Astrocyte (in vitro differentiated cells and primary cell): ENCODE measurements around the gene DCC. TPM values are rescaled to one million over a fixed set of nuclear protein-coding genes. Genes with fewer than 3 reads are reported as not detected.

Source experiments
- DNase-seq: peaks from one replicate; pipeline ENCODE4 v3.0.0-alpha.2; 2010; ENCODE audit warnings: low read depth
- FAIRE-seq: peaks from 2 replicates; lab custom pipeline; 2011; peaks lifted over from hg19 to GRCh38; lab: Jason Lieb, UNC
- H2AFZ ChIP-seq: 2 replicates; pipeline ENCODE4 v1.6.0; 2012; ENCODE audit warnings: low read depth, low read length, inconsistent platforms
- H3K27ac ChIP-seq: 2 replicates; pipeline ENCODE4 v1.5.1; 2011; ENCODE audit warnings: low read depth, low read length, inconsistent platforms
- H3K27me3 ChIP-seq: 2 replicates; pipeline ENCODE4 v1.6.0; 2011; ENCODE audit warnings: low read length, inconsistent platforms; ENCODE audit not compliant: insufficient read depth
- H3K36me3 ChIP-seq: 2 replicates; pipeline ENCODE4 v1.5.1; 2011; ENCODE audit warnings: low read length, inconsistent platforms; ENCODE audit not compliant: insufficient read depth
- H3K4me1 ChIP-seq: 2 replicates; pipeline ENCODE4 v1.5.1; 2011; ENCODE audit warnings: low read length, inconsistent platforms; ENCODE audit not compliant: insufficient read depth
- H3K4me2 ChIP-seq: 2 replicates; pipeline ENCODE4 v1.6.0; 2012; ENCODE audit warnings: low read length, inconsistent platforms
- H3K4me3 ChIP-seq: 2 replicates; pipeline ENCODE4 v1.5.1; 2011; ENCODE audit warnings: low read depth, mild to moderate bottlenecking, low read length, inconsistent platforms; ENCODE audit not compliant: insufficient read depth
- H3K79me2 ChIP-seq: 2 replicates; pipeline ENCODE4 v1.6.0; 2012; ENCODE audit warnings: mild to moderate bottlenecking, low read length, inconsistent platforms; ENCODE audit not compliant: insufficient read depth
- H3K9ac ChIP-seq: 2 replicates; pipeline ENCODE4 v1.6.0; 2012; ENCODE audit warnings: mild to moderate bottlenecking, low read length, inconsistent platforms
- H3K9me3 ChIP-seq: 2 replicates; pipeline ENCODE4 v1.5.1; 2012; ENCODE audit warnings: low read depth, mild to moderate bottlenecking, low read length, inconsistent platforms; ENCODE audit not compliant: insufficient read depth
- H4K20me1 ChIP-seq: 2 replicates; pipeline ENCODE4 v1.6.0; 2012; ENCODE audit warnings: low read length, inconsistent platforms; ENCODE audit not compliant: insufficient read depth
- H3K27ac Mint-ChIP-seq: one replicate; pipeline ENCODE4 v1.8.0; 2021; ENCODE audit warnings: mild to moderate bottlenecking, mixed read lengths; ENCODE audit not compliant: unreplicated experiment
- H3K27me3 Mint-ChIP-seq: one replicate; pipeline ENCODE4 v1.8.0; 2021; ENCODE audit warnings: low read depth, mixed read lengths; ENCODE audit not compliant: unreplicated experiment
- H3K36me3 Mint-ChIP-seq: one replicate; pipeline ENCODE4 v1.8.0; 2021; ENCODE audit warnings: low read depth, mixed read lengths; ENCODE audit not compliant: unreplicated experiment
- H3K4me1 Mint-ChIP-seq: one replicate; pipeline ENCODE4 v1.8.0; 2021; ENCODE audit warnings: low read depth, mixed read lengths; ENCODE audit not compliant: unreplicated experiment
- H3K4me3 Mint-ChIP-seq: one replicate; pipeline ENCODE4 v1.8.0; 2021; ENCODE audit warnings: mild to moderate bottlenecking, moderate library complexity, mixed read lengths; ENCODE audit not compliant: unreplicated experiment
- H3K9me3 Mint-ChIP-seq: one replicate; pipeline ENCODE4 v1.8.0; 2021; ENCODE audit warnings: mild to moderate bottlenecking, mixed read lengths; ENCODE audit not compliant: unreplicated experiment
- EZH2 ChIP-seq: IDR thresholded peaks from 2 replicates; pipeline ENCODE4 v1.6.1; 2012; ENCODE audit warnings: mild to moderate bottlenecking, low read length, inconsistent platforms; ENCODE audit not compliant: insufficient read depth
- total RNA-seq: library from RNA; stranded (reverse); gene quantifications from 2 replicates; pipeline ENCODE4 v1.2.1, GENCODE V29; 2021
- TF ChIP-seq, protein P1 (sequence below): IDR thresholded peaks from 2 replicates; pipeline ENCODE4 v1.5.1; 2011; ENCODE audit warnings: low read depth, mild to moderate bottlenecking, inconsistent platforms, low read length, moderate library complexity; ENCODE audit not compliant: insufficient read depth

DCC gene
- total RNA-seq, 1 donor from 2014 or later, result 2.6 TPM

DNA sequence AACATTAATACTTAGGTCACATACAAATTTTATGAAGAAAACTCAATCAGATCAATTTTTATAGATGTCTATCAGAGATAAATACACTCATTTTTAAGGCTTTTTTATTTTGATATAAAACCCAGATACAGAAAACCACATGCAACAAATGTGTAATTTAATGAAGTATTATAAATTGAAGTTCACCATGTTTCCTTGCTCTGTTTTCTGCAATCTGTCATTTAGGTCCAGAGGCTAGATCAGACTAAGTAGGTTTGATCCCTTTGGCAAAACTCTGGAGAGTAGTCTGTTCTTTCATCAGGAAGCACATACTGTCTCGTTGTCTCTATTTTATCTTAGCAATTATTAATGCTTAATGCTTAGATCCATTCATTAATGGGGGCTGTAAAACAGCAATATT is 1042.9 kb downstream of the DCC start:
- DNase-seq (no peak), FAIRE-seq (no peak)
- no peak overlapping the region for H3K4me2 ChIP-seq

DNA sequence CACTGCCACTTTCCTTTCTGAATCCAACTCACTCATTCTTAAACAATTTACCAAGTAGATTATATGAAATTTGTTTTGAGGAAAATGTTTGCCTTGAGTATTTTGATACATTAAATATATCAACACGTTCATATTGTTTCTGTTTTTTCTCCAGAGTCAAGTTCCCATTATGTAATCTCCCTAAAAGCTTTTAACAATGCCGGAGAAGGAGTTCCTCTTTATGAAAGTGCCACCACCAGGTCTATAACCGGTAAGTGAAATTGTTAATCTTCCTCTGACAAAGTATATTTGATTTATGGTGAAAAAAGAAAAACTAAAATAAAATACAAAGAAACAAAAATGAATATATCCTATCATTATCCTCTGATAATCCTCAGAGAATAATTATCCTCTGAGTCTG is 1045.9 kb downstream of the DCC start:
- TF ChIP-seq, protein P1, sequence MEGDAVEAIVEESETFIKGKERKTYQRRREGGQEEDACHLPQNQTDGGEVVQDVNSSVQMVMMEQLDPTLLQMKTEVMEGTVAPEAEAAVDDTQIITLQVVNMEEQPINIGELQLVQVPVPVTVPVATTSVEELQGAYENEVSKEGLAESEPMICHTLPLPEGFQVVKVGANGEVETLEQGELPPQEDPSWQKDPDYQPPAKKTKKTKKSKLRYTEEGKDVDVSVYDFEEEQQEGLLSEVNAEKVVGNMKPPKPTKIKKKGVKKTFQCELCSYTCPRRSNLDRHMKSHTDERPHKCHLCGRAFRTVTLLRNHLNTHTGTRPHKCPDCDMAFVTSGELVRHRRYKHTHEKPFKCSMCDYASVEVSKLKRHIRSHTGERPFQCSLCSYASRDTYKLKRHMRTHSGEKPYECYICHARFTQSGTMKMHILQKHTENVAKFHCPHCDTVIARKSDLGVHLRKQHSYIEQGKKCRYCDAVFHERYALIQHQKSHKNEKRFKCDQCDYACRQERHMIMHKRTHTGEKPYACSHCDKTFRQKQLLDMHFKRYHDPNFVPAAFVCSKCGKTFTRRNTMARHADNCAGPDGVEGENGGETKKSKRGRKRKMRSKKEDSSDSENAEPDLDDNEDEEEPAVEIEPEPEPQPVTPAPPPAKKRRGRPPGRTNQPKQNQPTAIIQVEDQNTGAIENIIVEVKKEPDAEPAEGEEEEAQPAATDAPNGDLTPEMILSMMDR, result no peak
- TF ChIP-seq EZH2, result no peak
- H3K9ac ChIP-seq, result no peak overlapping the region
- Mint-ChIP-seq H3K4me3 (no peak overlapping the region), H3K4me1 (no peaks in the 10 kb centered on the region), H3K27me3 (no peaks in the 10 kb centered on the region), H3K27ac (no peak overlapping the region), H3K36me3 (no peaks in the 10 kb centered on the region), H3K9me3 (peaks cover 2% of the 10 kb centered on the region)
- no peaks in the 10 kb centered on the region for H3K9me3 ChIP-seq
- H3K4me2 ChIP-seq, result no peak overlapping the region
- DNase-seq (no peak), FAIRE-seq (no peak)
- no peaks in the 10 kb centered on the region for H4K20me1 ChIP-seq
- H3K4me1 ChIP-seq, result no peaks in the 10 kb centered on the region
- H2AFZ ChIP-seq, result no peak overlapping the region
- no peaks in the 10 kb centered on the region for H3K36me3 ChIP-seq
- H3K27me3 ChIP-seq, result no peaks in the 10 kb centered on the region
- no peak overlapping the region for H3K27ac ChIP-seq
- H3K79me2 ChIP-seq, result no peaks in the 10 kb centered on the region
- no peak overlapping the region for H3K4me3 ChIP-seq

More for the DNA sequence above, 1042.9 kb downstream of the DCC start:
- Histone ChIP-seq H3K36me3 (no peaks in the 10 kb centered on the region), H4K20me1 (no peaks in the 10 kb centered on the region), H3K27me3 (no peaks in the 10 kb centered on the region), H3K4me1 (no peaks in the 10 kb centered on the region), H2AFZ (no peak overlapping the region), H3K9ac (no peak overlapping the region), H3K9me3 (no peaks in the 10 kb centered on the region), H3K27ac (no peak overlapping the region), H3K79me2 (no peaks in the 10 kb centered on the region), H3K4me3 (no peak overlapping the region)
- peaks cover 2% of the 10 kb centered on the region for H3K9me3 Mint-ChIP-seq
- no peak overlapping the region for H3K4me3 Mint-ChIP-seq
- no peak overlapping the region for H3K27ac Mint-ChIP-seq
- no peaks in the 10 kb centered on the region for H3K4me1 Mint-ChIP-seq
- TF ChIP-seq, protein P1, result no peak
- TF ChIP-seq EZH2, result no peak
- H3K27me3 Mint-ChIP-seq, result no peaks in the 10 kb centered on the region
- H3K36me3 Mint-ChIP-seq, result no peaks in the 10 kb centered on the region

DNA sequence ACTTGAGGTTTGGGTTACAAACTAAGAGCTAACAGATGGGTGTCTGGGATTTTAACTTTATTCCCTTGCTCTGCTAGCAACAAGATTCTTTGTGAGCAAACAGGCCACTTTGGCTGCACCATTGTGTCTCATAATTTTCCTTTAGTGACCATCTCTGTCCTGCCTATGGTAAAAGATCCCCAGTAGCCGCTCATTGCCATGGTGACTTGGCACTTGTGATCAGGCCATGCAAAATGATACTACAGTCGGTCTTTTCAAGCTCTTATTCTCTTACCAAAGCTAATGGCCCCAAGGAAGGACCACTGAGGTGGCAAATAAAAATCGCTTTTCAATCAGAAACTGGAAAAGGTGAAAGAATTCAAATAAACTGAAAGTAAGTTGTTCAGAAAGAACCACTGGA is 1047.6 kb downstream of the DCC start:
- no peaks in the 10 kb centered on the region for H4K20me1 ChIP-seq
- no peaks in the 10 kb centered on the region for H3K4me1 ChIP-seq
- peaks cover 2% of the 10 kb centered on the region for H3K9me3 Mint-ChIP-seq
- FAIRE-seq (no peak), DNase-seq (no peak)
- H3K9me3 ChIP-seq, result no peaks in the 10 kb centered on the region
- H3K4me2 ChIP-seq, result no peak overlapping the region
- H3K4me1 Mint-ChIP-seq, result no peaks in the 10 kb centered on the region
- H3K4me3 Mint-ChIP-seq, result no peak overlapping the region
- H3K27me3 ChIP-seq, result no peaks in the 10 kb centered on the region
- H3K27ac Mint-ChIP-seq, result no peak overlapping the region
- H2AFZ ChIP-seq, result no peak overlapping the region
- H3K36me3 ChIP-seq, result no peaks in the 10 kb centered on the region
- no peaks in the 10 kb centered on the region for H3K27me3 Mint-ChIP-seq
- H3K4me3 ChIP-seq, result no peak overlapping the region
- H3K79me2 ChIP-seq, result no peaks in the 10 kb centered on the region
- no peaks in the 10 kb centered on the region for H3K36me3 Mint-ChIP-seq
- H3K9ac ChIP-seq, result no peak overlapping the region
- no peak overlapping the region for H3K27ac ChIP-seq
- TF ChIP-seq, protein P1, result no peak
- TF ChIP-seq EZH2, result no peak
